T-cell (primary cell): ENCODE measurements around the gene STRA6. TPM values are rescaled to one million over a fixed set of nuclear protein-coding genes. Genes with fewer than 3 reads are reported as not detected.

Source experiments
- ATAC-seq, 4 experiments: fragments of 200-7000 bp in 3 of 4; fragments of 150-1000 bp in 1 of 4; cut with Tn5 transposase; replicated peaks in 1 of 4; 1 replicate in 3 of 4; 2 replicates in 1 of 4; pipeline ENCODE4 v1.10.0; 2021; ENCODE audit warnings: moderate library complexity in 3 of 4, mild to moderate bottlenecking in 2 of 4, moderate number of reproducible peaks in 1 of 4
- CTCF ChIA-PET, 2 donors: fragments of 300-600 bp; sonication (Branson Sonifier 250); formaldehyde crosslinking; loops; one replicate each; lab custom pipeline; 2022; ENCODE audit warnings: antibody characterized with exemption in 2 of 2; lab: Charles Lee
- POLR2A ChIA-PET, 2 donors: fragments of 300-600 bp; sonication (Branson Sonifier 250); formaldehyde crosslinking; loops; one replicate each; lab custom pipeline; 2022; ENCODE audit warnings: antibody characterized with exemption in 2 of 2; lab: Charles Lee
- DNase-seq, 35 experiments: peaks; one replicate each; pipeline versions ENCODE4 v3.0.0 to v3.0.0-alpha.2; 2013 to 2023
- H3K27ac ChIP-seq: one replicate; pipeline ENCODE4 v1.5.1; 2013; ENCODE audit warnings: low read length
- H3K27me3 ChIP-seq, 2 experiments: replicated peaks in 1 of 2; 1 replicate in 1 of 2; 2 replicates in 1 of 2; pipeline versions ENCODE4 v1.6.1 to v1.7.0; 2013; ENCODE audit warnings: low read length in 1 of 2, mixed read lengths in 1 of 2; ENCODE audit not compliant: control insufficient read depth in 2 of 2, insufficient read depth in 2 of 2; ENCODE audit errors: extremely low read depth in 1 of 2
- H3K36me3 ChIP-seq, 2 donors: 1 replicate in 1 of 2; 2 replicates in 1 of 2; pipeline versions ENCODE4 v1.6.1 to v1.7.0; 2013; ENCODE audit warnings: low read length in 1 of 2; ENCODE audit not compliant: control insufficient read depth in 2 of 2, insufficient read depth in 1 of 2; ENCODE audit errors: extremely low read depth in 1 of 2
- H3K4me1 ChIP-seq, 2 experiments: 1 replicate in 1 of 2; 2 replicates in 1 of 2; pipeline versions ENCODE4 v1.6.1 to v1.7.0; 2013; ENCODE audit warnings: low read length in 2 of 2, mixed read lengths in 1 of 2; ENCODE audit not compliant: insufficient read depth in 2 of 2, control insufficient read depth in 1 of 2; ENCODE audit errors: extremely low read depth in 1 of 2
- H3K4me3 ChIP-seq, 2 donors: 1 replicate in 1 of 2; 2 replicates in 1 of 2; pipeline versions ENCODE4 v1.5.1 to v1.7.0; 2013; ENCODE audit warnings: mild to moderate bottlenecking in 2 of 2, low read length in 1 of 2, moderate library complexity in 1 of 2; ENCODE audit not compliant: control insufficient read depth in 1 of 2; ENCODE audit errors: extremely low read depth in 1 of 2
- H3K9me3 ChIP-seq: 2 replicates; pipeline ENCODE4 v1.7.0; 2013
- H3K27ac Mint-ChIP-seq, 2 donors: one replicate each; pipeline ENCODE4 v1.8.0; 2020 to 2021; ENCODE audit warnings: mild to moderate bottlenecking in 2 of 2, mixed read lengths in 2 of 2
- H3K27me3 Mint-ChIP-seq, 2 donors: one replicate each; pipeline ENCODE4 v1.8.0; 2021 to 2022; ENCODE audit warnings: mixed read lengths in 2 of 2
- H3K36me3 Mint-ChIP-seq: one replicate; pipeline ENCODE4 v1.8.0; 2021; ENCODE audit warnings: mixed read lengths
- H3K4me1 Mint-ChIP-seq, 3 donors: one replicate each; pipeline ENCODE4 v1.8.0; 2020 to 2022; ENCODE audit warnings: mixed read lengths in 3 of 3, mild to moderate bottlenecking in 1 of 3
- H3K4me3 Mint-ChIP-seq, 3 donors: one replicate each; pipeline ENCODE4 v1.8.0; 2020 to 2022; ENCODE audit warnings: mild to moderate bottlenecking in 3 of 3, mixed read lengths in 3 of 3, moderate library complexity in 3 of 3
- H3K9me3 Mint-ChIP-seq, 3 donors: one replicate each; pipeline ENCODE4 v1.8.0; 2020 to 2022; ENCODE audit warnings: mixed read lengths in 3 of 3
- WGBS: methylation state at CpG from one replicate; pipeline ENCODE4 v1.1.5; 2013; ENCODE audit warnings: missing lambda C conversion rate; ENCODE audit not compliant: insufficient coverage; 5-methylcytosine and 5-hydroxymethylcytosine counted together
- total RNA-seq, 35 experiments: library from RNA in 6 of 35; stranded (reverse) in 6 of 35; fragments of 120-200 nt in 1 of 35; gene quantifications; one replicate each; pipeline versions ENCODE4 v1.2.1 to v1.2.4 and lab custom pipeline; 2013 to 2026

Gene STRA6
- total RNA-seq, 5 donors from 2014 or later (not counting 1 experiment from before 2014, with no cell fraction given), result not detected

GRCh38 chr15:74228723-74229081 is 26.1 kb upstream of the STRA6 start:
- Mint-ChIP-seq H3K4me1 (peaks cover 1 to 5% (median 3%) of the 10 kb centered on the region in 3 donors), H3K27ac (no peak overlapping the region), H3K4me3 (no peak overlapping the region), H3K9me3 (no peaks in the 10 kb centered on the region), H3K27me3 (peaks cover 23 to 42% of the 10 kb centered on the region in 2 donors), H3K36me3 (no peaks in the 10 kb centered on the region)
- H3K4me1 ChIP-seq, result peaks cover 4% of the 10 kb centered on the region in 2 experiments
- WGBS, result 76% methylated on average over 13 of the region's 17 CpGs
- CTCF ChIA-PET, result no interaction called here
- ATAC-seq (no peak), DNase-seq (no peak)
- POLR2A ChIA-PET, result interaction anchor here in 1 of 2 donors (0.6 kb wide), 1 partner anchor 38 kb away, joined by 5 read pairs; no protein-coding TSS in a partner anchor
- no peaks in the 10 kb centered on the region for H3K36me3 ChIP-seq
- no peaks in the 10 kb centered on the region for H3K9me3 ChIP-seq
- no peak overlapping the region for H3K27ac ChIP-seq
- peaks cover 0 to 57% of the 10 kb centered on the region in 2 experiments for H3K27me3 ChIP-seq
- no peak overlapping the region for H3K4me3 ChIP-seq

GRCh38 chr15:74227968-74228722 is 25.6 kb upstream of the STRA6 start:
- no peak for DNase-seq
- H3K9me3 Mint-ChIP-seq, result no peaks in the 10 kb centered on the region
- Histone ChIP-seq H3K27ac (no peak overlapping the region), H3K27me3 (peaks cover 0 to 60% of the 10 kb centered on the region in 2 experiments), H3K4me3 (no peak overlapping the region), H3K36me3 (no peaks in the 10 kb centered on the region), H3K9me3 (no peaks in the 10 kb centered on the region), H3K4me1 (peaks cover 6 to 10% of the 10 kb centered on the region in 2 experiments)
- POLR2A ChIA-PET, result no interaction called here
- peaks cover 5 to 11% (median 6%) of the 10 kb centered on the region in 3 donors for H3K4me1 Mint-ChIP-seq
- H3K36me3 Mint-ChIP-seq, result no peaks in the 10 kb centered on the region
- no peak for ATAC-seq
- peaks cover 25 to 45% of the 10 kb centered on the region in 2 donors for H3K27me3 Mint-ChIP-seq
- CTCF ChIA-PET, result no interaction called here
- H3K27ac Mint-ChIP-seq, result no peak overlapping the region
- no peak overlapping the region for H3K4me3 Mint-ChIP-seq
- WGBS, result no CpG with 5 or more reads among the region's 11 CpGs

GRCh38 chr15:74226761-74227540 is 24.4 kb upstream of the STRA6 start:
- POLR2A ChIA-PET, result no interaction called here
- WGBS, result 61% methylated on average over 7 of the region's 10 CpGs
- peaks cover 9 to 11% of the 10 kb centered on the region in 2 experiments for H3K4me1 ChIP-seq

GRCh38 chr15:74225928-74226327 is 23.3 kb upstream of the STRA6 start:
- Histone ChIP-seq H3K4me3 (no peak overlapping the region), H3K9me3 (no peaks in the 10 kb centered on the region), H3K27me3 (peaks cover 0 to 58% of the 10 kb centered on the region in 2 experiments), H3K36me3 (no peaks in the 10 kb centered on the region), H3K27ac (no peak overlapping the region), H3K4me1 (peaks cover 9 to 11% of the 10 kb centered on the region in 2 experiments)
- Mint-ChIP-seq H3K9me3 (no peaks in the 10 kb centered on the region), H3K27me3 (peaks cover 27 to 43% of the 10 kb centered on the region in 2 donors), H3K4me3 (no peak overlapping the region), H3K4me1 (peaks cover 5 to 12% (median 7%) of the 10 kb centered on the region in 3 donors), H3K27ac (no peak overlapping the region), H3K36me3 (no peaks in the 10 kb centered on the region)
- ChIA-PET POLR2A (no interaction called here), CTCF (no interaction called here)
- ATAC-seq (no peak), DNase-seq (no peak)
- WGBS, result 8% methylated on average over 2 of the region's 5 CpGs

More at GRCh38 chr15:74226761-74227540, 24.4 kb upstream of the STRA6 start:
- CTCF ChIA-PET, result no interaction called here
- Mint-ChIP-seq H3K36me3 (no peaks in the 10 kb centered on the region), H3K27ac (no peak overlapping the region), H3K9me3 (no peaks in the 10 kb centered on the region), H3K27me3 (peaks cover 30 to 45% of the 10 kb centered on the region in 2 donors), H3K4me1 (peaks cover 5 to 12% (median 7%) of the 10 kb centered on the region in 3 donors), H3K4me3 (no peak overlapping the region)
- Histone ChIP-seq H3K36me3 (no peaks in the 10 kb centered on the region), H3K27me3 (peaks cover 0 to 61% of the 10 kb centered on the region in 2 experiments), H3K4me3 (no peak overlapping the region), H3K9me3 (no peaks in the 10 kb centered on the region), H3K27ac (no peak overlapping the region)
- ATAC-seq, result no peak
- no peak for DNase-seq

- no peak for ATAC-seq
- H3K36me3 Mint-ChIP-seq, result no peaks in the 10 kb centered on the region
- Histone ChIP-seq H3K27ac (no peak overlapping the region), H3K36me3 (no peaks in the 10 kb centered on the region), H3K9me3 (no peaks in the 10 kb centered on the region), H3K4me1 (peaks cover 9 to 11% of the 10 kb centered on the region in 2 experiments), H3K4me3 (no peak overlapping the region), H3K27me3 (peaks cover 0 to 53% of the 10 kb centered on the region in 2 experiments)
- H3K4me3 Mint-ChIP-seq, result no peak overlapping the region
- peaks cover 26 to 43% of the 10 kb centered on the region in 2 donors for H3K27me3 Mint-ChIP-seq
- ChIA-PET CTCF (no interaction called here), POLR2A (no interaction called here)
- no peak for DNase-seq
- no CpG with 5 or more reads among the region's 25 CpGs for WGBS
- H3K27ac Mint-ChIP-seq, result no peak overlapping the region
- H3K9me3 Mint-ChIP-seq, result no peaks in the 10 kb centered on the region
- H3K4me1 Mint-ChIP-seq, result peaks cover 5 to 12% (median 7%) of the 10 kb centered on the region in 3 donors
These were observed 19.9 kb upstream of the STRA6 start for GRCh38 chr15:74222240-74223119.
